HG02840 (cell line): ENCODE data around the gene ABCB8.

ENCODE experiments used
- ATAC-seq: cut with Tn5 transposase; IDR thresholded peaks from one replicate; pipeline ENCODE4 v1.9.1; 2021; ENCODE audit warnings: mild to moderate bottlenecking, moderate library complexity, moderate number of reproducible peaks; ENCODE audit not compliant: unreplicated experiment, low FRiP score

Gene ABCB8

GRCh38 chr7:151082141-151083070 is 54.2 kb downstream of the ABCB8 start:
- ATAC-seq = no peak

GRCh38 chr7:151083071-151083823 is 55.0 kb downstream of the ABCB8 start, which contains the start of gene TMUB1:
Gene TMUB1, minus strand, starts transcription at chr7:151083493. Its CDS starts 930 bp downstream, at chr7:151082563.
- ATAC-seq = peak; percentile 52

DNA sequence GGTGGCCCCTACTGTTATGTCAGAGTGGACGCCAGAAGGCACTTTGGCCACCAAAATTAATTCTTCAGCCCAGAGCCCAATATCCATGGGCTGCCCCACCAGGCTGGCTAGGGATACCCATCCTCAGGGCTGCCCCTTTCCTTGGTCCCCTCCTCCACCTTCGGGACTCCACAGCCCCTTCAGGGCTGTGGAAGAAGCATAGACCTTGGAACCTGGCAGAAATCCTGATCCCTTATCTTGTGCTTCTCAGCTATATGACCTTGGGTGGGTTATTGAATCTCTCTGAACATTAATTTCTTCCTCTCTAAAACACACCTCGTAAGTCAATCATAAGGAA is 55.5 kb downstream of the ABCB8 start:
- ATAC-seq = no peak

DNA sequence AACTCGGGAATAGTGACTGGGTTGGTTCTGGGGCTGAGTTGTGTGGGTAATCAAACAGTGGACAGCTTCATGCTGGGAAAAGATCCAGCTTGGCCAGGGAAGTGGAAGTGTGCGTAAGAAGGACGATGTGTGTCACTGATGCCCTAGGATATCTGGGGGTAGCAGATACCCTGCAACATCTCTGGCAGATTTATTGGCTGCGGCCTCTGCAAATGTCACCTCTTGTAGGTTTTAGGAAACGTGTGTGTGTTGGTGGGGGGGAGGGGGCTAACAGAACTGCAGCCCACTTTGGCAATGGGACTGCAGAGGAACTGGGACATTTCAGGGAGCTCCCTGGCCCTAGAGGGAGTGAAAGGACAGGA is 57.1 kb downstream of the ABCB8 start:
- ATAC-seq = no peak

- peak; percentile 36 for ATAC-seq
Observed at GRCh38 chr7:151085691-151086620, 57.7 kb downstream of the ABCB8 start, which contains the start of gene AGAP3. Gene AGAP3, plus strand, starts transcription at chr7:151086475. Its CDS starts 267 bp downstream, at chr7:151086742.

DNA sequence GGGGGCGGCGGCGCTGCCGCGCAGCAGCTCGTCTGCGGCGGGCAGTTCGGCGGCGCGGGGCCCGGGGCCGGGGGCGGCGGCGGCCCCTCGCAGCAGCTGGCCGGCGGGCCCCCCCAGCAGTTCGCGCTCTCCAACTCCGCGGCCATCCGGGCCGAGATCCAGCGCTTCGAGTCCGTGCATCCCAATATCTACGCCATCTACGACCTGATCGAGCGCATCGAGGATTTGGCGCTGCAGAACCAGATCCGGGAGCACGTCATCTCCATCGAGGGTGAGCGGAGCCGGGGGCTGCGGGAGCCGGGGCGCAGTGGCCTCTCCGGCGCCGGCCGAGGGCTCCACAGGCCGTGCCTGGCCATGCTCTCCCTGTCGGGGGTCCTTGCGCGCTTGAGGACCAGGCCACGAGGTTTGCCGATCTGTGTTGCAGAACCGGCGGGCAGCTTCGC is 58.6 kb downstream of the ABCB8 start:
- no peak for ATAC-seq

GRCh38 chr7:151087245-151088018 is 59.2 kb downstream of the ABCB8 start:
- ATAC-seq = no peak

GRCh38 chr7:151088019-151088855 is 60.0 kb downstream of the ABCB8 start:
- ATAC-seq = no peak

GRCh38 chr7:151088856-151089699 is 60.8 kb downstream of the ABCB8 start:
- ATAC-seq = no peak

DNA sequence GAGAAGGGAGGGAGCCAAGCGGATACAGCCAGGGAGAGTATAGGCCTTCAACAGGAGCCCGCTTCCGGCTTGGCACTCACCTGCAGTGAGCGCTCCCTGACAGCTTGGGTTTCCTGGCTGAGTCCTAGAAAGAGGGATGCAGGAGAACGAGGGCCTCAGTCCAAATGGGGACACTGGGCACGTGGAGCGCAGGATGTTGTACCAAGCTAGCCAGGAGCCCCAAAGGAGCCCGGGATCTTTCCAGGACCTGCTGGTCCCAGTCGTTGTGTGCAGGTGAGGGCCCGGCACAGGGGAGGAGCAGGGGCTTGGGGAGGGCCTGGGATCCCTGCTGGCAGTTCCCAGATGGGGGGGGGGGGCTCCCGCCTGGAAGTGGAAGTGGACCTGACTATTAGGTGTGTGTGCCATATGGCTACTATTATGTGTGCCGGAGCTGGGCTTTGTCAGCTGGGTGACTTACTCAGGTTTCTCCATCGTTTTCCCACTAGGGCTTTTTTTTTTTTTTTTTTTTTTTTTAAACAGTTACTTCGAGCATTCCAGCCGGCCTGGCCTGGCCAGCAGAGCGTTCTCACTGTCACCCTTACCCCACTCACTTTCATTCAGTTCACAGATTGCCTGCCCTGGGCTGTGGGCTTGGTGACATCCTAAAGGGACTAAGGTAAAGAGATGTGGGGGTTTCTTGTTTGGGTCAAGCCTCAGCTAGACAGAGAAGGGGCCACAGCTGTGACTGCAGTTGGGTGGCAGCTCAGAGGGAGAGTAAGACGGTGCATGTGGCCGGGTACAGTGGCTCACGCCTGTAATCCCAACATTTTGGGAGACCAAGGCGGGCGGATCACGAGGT is 61.9 kb downstream of the ABCB8 start:
- ATAC-seq = no peak

DNA sequence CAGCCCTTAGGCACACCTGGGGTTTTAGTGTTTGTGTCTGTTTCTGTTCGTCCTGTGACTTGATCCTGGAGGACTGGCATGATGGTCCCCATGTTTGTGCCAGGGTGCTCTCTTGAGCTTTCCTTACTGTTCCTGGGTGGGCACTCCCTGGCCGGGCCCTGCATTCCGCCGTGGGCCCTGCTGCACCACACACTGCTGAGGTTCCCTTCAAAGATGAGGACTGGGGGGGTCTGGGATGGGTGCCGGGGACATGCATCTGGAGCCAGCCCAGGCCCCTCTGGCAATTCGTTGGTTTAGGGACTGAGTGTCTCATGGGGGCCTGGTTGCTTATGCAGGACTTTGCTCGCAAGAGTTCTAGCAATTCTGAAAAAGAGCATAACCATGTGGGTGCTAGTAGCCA is 62.8 kb downstream of the ABCB8 start:
- ATAC-seq = no peak

GRCh38 chr7:151091431-151091830 is 63.2 kb downstream of the ABCB8 start:
- no peak for ATAC-seq

DNA sequence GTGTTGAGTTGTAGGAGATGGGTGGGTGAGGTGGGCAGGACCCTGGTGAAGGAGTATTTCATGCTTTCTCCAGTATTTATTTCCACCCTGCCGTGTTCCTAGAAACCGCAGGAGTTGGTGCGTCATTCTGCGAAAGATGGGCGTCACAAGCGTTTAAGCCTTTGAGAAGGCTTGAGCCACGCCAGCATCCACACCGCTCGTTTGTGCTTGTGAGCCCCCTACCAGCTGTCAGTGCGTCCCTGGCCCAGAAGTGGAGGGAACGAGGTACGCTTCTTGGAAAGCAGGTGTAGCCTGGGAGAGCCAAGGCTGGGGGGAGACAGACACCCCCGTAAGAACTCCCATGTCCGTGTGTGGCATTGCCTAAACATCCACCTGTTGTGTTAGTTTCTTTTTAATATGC is 63.7 kb downstream of the ABCB8 start:
- ATAC-seq = no peak

- no peak for ATAC-seq
Observed at GRCh38 chr7:151093748-151094147, 65.5 kb downstream of the ABCB8 start.

DNA sequence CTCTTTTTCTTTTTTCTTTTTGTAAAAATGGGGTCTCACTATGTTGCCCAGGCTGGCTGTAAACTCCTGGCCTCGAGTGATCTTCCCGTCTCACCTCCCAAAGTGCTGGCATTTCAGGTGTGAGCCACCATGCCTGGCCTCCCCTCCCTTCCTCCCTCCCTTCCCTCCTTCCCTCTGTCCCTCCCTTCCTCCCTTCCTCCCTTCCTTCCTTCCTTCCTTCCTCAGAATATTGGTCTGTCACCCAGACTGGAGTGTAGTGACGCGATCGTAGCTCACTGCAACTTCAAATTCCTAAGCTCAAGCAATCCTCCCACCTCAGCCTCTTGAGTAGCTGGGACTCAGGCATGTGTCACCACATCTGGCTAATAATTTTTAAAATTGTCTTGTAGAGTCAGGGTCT is 66.4 kb downstream of the ABCB8 start:
- ATAC-seq = no peak

DNA sequence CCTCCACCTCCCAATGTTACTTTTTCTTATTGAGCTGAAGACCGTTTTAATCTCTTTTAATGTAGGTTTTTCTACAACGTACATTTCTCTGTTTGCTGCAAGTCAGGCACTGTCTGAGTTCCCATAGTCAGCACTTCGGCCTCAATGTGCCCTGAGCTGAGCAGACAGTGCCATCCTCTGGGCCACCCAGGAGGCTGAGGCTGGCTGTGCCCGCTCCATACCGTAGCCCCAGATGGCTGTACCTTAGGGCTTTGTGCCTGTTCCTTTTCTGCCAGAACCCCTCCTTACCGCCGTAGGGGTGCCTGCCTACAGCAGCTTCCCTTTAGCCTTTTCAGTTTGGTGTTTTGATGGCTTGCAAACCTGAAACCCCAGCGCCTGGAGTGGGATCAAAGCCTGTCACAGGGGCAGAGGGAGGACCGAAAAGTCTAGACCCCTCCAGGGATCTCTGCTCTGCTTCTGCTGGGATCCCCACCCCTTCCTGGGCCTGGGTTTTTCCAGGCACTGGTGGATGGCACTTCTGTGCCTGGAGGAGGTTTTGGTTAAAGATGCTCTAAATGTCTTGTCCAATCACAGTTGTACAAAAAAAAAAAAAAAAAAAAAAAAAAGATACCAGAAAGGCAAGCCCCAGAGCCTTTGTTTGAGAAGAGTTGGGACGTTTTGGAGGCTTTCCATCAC is 67.0 kb downstream of the ABCB8 start:
- ATAC-seq = no peak
